Brain microvascular endothelial cell (primary cell): ENCODE data around the gene SLC2A11.

Experiments
- DNase-seq: peaks from one replicate; pipeline ENCODE4 v3.0.0-alpha.2; 2020
- H3K27ac ChIP-seq: fragments of 250-450 bp; sonication (Bioruptor Pico); 2 replicates; pipeline ENCODE4 v1.5.1; 2020; ENCODE audit warnings: mild to moderate bottlenecking, moderate library complexity
- H3K27me3 ChIP-seq: fragments of 250-450 bp; sonication (Bioruptor Pico); replicated peaks from 2 replicates; pipeline ENCODE4 v1.5.1; 2020; ENCODE audit warnings: mild to moderate bottlenecking
- H3K36me3 ChIP-seq: fragments of 250-450 bp; sonication (Bioruptor Pico); replicated peaks from 2 replicates; pipeline ENCODE4 v1.5.1; 2020; ENCODE audit warnings: mild to moderate bottlenecking
- H3K4me3 ChIP-seq: 2 replicates; pipeline ENCODE4 v1.5.1; 2011; ENCODE audit warnings: low read depth, mild to moderate bottlenecking, control low read depth, low read length, moderate library complexity
- in situ Hi-C: cut with HindIII; loops from 2 replicates; pipeline ENCODE4 v1.10.0; 2017; ENCODE audit warnings: low sequenced_read_pairs, low pct_ligation_motif_present
- TF ChIP-seq, protein P1 (sequence below): IDR thresholded peaks from 2 replicates; pipeline ENCODE4 v1.5.1; 2011; ENCODE audit warnings: low read depth, mild to moderate bottlenecking, moderate library complexity, low read length, control low read depth, inconsistent platforms; ENCODE audit errors: missing control alignments

SLC2A11 gene

DNA sequence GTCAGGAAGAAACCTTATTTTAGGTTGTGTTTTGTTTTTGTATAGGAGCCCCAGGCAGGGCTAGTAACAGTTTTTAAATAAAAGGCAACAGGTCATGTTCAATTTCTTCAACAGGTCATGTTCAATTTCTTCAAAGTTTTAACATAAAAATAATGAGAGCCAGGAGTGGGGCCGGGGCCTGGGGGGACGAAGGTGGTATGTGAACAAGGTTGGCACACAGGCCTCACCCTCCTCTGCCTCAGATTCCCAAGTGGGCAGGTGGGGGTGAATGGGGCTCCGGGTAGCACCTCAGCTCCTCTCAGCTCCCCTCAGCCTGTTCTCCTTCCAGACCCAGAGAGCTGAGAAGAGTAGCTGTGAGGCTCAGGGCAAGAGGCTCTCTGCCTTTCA is 23.3 kb upstream of the SLC2A11 start:
- Histone ChIP-seq H3K27ac (no peak overlapping the region), H3K36me3 (peaks cover 22% of the 10 kb centered on the region), H3K27me3 (no peaks in the 10 kb centered on the region), H3K4me3 (no peak overlapping the region)
- no peak for DNase-seq
- TF ChIP-seq, protein P1, sequence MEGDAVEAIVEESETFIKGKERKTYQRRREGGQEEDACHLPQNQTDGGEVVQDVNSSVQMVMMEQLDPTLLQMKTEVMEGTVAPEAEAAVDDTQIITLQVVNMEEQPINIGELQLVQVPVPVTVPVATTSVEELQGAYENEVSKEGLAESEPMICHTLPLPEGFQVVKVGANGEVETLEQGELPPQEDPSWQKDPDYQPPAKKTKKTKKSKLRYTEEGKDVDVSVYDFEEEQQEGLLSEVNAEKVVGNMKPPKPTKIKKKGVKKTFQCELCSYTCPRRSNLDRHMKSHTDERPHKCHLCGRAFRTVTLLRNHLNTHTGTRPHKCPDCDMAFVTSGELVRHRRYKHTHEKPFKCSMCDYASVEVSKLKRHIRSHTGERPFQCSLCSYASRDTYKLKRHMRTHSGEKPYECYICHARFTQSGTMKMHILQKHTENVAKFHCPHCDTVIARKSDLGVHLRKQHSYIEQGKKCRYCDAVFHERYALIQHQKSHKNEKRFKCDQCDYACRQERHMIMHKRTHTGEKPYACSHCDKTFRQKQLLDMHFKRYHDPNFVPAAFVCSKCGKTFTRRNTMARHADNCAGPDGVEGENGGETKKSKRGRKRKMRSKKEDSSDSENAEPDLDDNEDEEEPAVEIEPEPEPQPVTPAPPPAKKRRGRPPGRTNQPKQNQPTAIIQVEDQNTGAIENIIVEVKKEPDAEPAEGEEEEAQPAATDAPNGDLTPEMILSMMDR: no peak
- in situ Hi-C loops: no loop called here

DNA sequence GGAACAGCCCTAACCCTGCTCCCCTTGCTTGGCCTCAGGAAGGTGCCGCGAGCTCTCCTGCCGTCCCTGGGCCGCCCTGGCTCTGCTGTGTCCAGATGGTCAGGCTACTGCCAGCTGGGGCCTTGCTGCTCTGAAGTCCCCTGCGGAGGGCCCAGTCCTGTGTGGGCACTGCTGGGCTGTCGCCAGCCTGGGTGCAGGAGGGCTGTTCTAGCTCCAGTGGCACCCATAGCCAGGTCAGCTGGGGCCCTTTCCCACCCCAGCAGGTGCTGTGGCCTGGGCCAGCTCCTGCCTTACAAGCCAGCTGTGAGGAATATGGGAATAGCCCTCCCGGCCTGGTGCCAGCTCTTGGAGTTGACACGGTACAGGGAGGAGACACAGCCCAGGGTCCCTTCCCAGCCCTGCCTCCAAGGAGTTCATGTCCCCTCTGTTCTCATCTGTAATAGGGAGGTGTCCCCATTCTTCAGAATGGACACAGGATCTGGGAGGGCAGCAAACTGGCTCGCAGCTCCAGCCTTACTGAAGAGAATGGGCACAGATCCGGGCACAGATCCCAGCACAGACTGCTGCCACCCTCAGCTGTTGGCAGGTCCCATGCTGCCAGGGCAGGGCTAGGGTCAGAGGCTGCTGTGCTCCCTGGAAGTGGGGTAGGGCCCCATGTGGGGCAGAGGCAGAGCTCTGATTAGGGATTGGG is 22.7 kb upstream of the SLC2A11 start:
- H3K36me3 ChIP-seq: peaks cover 22% of the 10 kb centered on the region
- no peak overlapping the region for H3K27ac ChIP-seq
- in situ Hi-C loops: no loop called here
- no peak overlapping the region for H3K4me3 ChIP-seq
- DNase-seq: no peak
- TF ChIP-seq, protein P1: no peak
- no peaks in the 10 kb centered on the region for H3K27me3 ChIP-seq

DNA sequence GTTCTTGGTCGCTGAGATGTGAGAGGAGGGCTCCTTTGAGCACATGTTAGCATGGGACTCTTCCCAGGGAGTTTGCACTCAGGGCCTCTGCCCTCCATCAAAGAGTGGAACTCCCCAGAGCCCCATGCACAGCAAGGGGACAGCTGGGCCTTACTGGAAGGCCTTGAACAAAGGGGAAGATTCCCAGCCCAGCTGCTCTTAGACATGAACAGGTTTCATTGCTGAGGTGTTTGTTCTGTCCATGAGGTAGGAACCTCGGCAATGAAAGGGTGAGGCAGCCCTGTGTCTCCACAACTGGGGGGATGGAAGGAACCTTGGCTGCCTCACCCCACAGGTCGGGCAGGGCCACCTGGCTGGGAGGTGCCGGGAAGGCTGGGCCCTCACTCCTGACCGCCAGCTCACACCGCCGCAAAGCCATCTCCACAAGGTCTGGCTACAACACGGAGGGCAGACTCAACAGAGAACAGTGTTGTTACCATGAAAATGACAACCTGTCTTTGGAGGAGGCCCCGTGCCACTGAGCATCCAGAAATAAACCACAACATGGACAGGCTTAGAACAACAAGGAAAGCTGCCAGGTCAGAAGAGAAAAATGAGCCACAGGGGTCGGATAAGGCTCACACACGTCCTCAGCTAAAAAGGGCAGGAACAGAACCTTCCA is 22.1 kb upstream of the SLC2A11 start:
- no peak for DNase-seq
- TF ChIP-seq, protein P1: no peak
- no peak overlapping the region for H3K27ac ChIP-seq
- H3K4me3 ChIP-seq: no peak overlapping the region
- H3K36me3 ChIP-seq: peaks cover 22% of the 10 kb centered on the region
- no peaks in the 10 kb centered on the region for H3K27me3 ChIP-seq
- in situ Hi-C loops: no loop called here

DNA sequence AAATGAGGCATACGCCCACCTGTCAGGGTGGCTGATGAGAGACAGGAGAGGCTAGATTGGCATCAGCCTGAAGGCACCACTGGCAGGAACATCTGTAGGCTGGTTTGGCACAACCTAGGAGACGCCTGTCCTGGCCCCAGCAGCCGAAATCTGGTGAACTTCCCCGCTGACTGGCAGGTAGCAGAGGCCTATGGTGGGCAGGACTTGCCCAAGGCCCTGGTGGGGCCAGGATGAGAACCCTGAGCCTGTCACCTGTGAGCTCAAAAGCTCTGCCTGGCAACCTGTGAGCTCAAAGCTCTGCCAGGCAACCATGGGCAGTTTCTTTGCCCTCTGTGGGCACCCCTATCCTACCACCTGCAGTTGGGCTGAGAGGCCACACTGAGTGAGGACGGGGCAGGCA is 21.4 kb upstream of the SLC2A11 start:
- in situ Hi-C loops: no loop called here
- Histone ChIP-seq H3K27ac (no peak overlapping the region), H3K4me3 (no peak overlapping the region), H3K27me3 (no peaks in the 10 kb centered on the region), H3K36me3 (peaks cover 19% of the 10 kb centered on the region)
- TF ChIP-seq, protein P1: no peak
- DNase-seq: no peak

DNA sequence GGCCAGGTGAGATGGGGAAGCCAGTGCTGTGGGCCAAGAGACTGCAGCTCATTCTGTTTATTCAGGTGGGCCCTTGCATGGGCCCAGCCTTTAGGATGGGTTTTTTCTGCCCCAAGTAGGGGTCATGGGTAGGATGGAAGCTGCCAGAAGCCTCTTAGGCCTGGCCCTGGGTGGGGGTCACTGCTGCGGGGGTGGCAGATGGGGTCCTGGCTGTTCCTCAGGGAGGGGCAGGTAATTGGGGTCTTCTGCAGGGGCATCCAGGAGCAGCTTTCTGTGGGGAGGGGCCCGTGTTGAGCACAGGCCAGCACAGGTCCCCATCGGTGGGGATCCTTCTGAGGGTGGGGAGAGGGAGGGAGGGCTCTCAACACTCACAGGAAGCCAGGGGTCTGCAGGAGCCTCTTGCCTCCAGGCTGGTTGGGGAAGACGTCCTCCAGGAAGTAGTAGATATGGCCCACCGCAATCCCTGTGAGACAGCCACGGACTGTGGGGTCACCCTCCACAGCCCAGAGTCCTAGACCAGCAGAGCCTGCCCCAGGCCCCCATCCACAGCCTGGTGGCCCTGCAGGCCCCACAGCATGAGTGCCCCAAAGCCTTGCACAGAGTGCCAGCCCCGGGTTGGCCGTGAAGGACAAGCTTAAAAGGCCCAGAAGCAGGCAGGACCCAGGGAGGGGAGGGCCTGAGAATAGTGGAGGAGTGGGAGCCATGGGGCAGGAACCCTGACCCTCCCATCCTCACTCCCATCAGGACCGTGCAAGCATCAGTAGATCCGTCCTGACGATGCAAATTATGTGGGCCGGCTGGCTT is 20.8 kb upstream of the SLC2A11 start:
- in situ Hi-C loops: no loop called here
- Histone ChIP-seq H3K27ac (no peak overlapping the region), H3K36me3 (peaks cover 13% of the 10 kb centered on the region)

More for the DNA sequence above, 20.8 kb upstream of the SLC2A11 start:
- TF ChIP-seq, protein P1: no peak
- no peaks in the 10 kb centered on the region for H3K27me3 ChIP-seq
- H3K4me3 ChIP-seq: no peak overlapping the region
- DNase-seq: no peak
